HL-60 (cell line): Measurements from ENCODE around the gene ERBB4.

Experiments
- DNase-seq, 2 experiments: peaks; one replicate each; pipeline ENCODE4 v3.0.0-alpha.2; 2010 to 2020; ENCODE audit warnings: low read depth in 1 of 2, low spot score in 1 of 2
- H3K27ac ChIP-seq: fragments of 250-450 bp; sonication (Bioruptor Pico); replicated peaks from 2 replicates; pipeline ENCODE4 v1.5.1; 2020; ENCODE audit warnings: mild to moderate bottlenecking, moderate library complexity
- H3K27me3 ChIP-seq: fragments of 250-450 bp; sonication (Bioruptor Pico); 2 replicates; pipeline ENCODE4 v1.5.1; 2021; ENCODE audit warnings: mild to moderate bottlenecking, moderate library complexity; ENCODE audit not compliant: insufficient read depth, poor library complexity, severe bottlenecking
- H3K4me3 ChIP-seq: replicated peaks from 2 replicates; pipeline ENCODE4 v1.5.1; 2011; ENCODE audit warnings: mild to moderate bottlenecking, control low read depth, low read length; ENCODE audit not compliant: insufficient read depth
- CTCF ChIP-seq: IDR thresholded peaks from one replicate; pipeline ENCODE4 v1.5.1; 2011; ENCODE audit warnings: low read length, control low read depth, inconsistent platforms; ENCODE audit not compliant: insufficient read depth
- GABPA ChIP-seq: IDR thresholded peaks from 2 replicates; pipeline ENCODE4 v1.6.1; 2012; ENCODE audit warnings: low read depth
- POLR2AphosphoS5 ChIP-seq: IDR thresholded peaks from 2 replicates; pipeline ENCODE4 v1.6.1; 2012; ENCODE audit warnings: low read depth
- SPI1 ChIP-seq: IDR thresholded peaks from 2 replicates; pipeline ENCODE4 v1.6.1; 2012; ENCODE audit warnings: low read depth, mild to moderate bottlenecking, borderline replicate concordance
- long read RNA-seq: library from polyadenylated mRNA; unstranded; transcript quantifications from one replicate; pipeline ENCODE4 v2.0.0, GENCODE V29; 2020
- TF ChIP-seq, protein P1 (sequence below): IDR thresholded peaks from 2 replicates; pipeline ENCODE4 v1.6.1; 2012; ENCODE audit warnings: low read depth; ENCODE audit not compliant: insufficient replicate concordance

The ERBB4 gene
- long read RNA-seq, partial matches to known transcripts: 0 of 1 reads
- long read RNA-seq, other reads (novel, unspliced or antisense): 1 of 1 reads

DNA sequence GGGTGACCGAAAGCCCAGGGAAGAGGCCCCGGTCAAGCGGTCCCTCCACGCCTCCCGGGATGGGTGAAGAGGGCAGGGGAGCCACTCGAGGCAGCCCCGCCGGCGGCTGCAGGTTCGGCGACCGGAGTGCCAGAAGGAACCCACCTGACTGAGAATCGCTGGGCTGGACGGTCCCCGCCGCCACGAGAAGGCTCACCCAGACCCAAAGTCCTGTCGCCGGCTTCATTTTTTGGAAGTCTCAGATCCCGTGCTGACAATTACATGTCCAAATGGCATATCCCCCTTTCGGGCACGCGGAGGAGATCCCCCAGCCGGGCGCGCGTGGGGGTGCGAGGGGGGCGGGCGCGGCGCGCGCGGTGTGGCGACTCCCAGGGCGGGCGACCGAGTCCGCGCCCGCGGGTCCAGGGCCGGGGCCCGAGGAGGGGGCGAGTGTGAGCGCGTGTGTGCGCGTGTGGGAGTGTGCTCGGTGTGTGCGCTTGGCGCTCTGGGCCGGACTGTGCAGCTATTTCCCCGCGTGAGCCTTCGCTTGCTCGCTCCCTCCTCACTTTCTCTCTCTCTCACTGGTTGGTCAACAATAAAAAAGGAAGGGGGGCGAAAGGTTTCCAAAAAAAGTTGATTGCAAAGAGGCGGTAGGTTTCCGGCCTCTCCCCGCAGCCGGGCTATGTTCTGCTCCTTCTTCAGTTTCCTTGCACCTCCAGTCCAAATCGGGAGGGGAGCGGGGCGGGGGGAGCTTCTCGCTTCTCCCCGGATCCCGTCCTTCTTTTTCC, at the start of gene ERBB4:
ERBB4 (minus strand) TSS at position 498 of the 767 bp plus-strand sequence; CDS start at position 226, 272 bp downstream.
- Histone ChIP-seq H3K27ac (no peak within 1 kb of the TSS), H3K4me3 (peak within 1 kb of the TSS; percentile 13), H3K27me3 (peaks cover 42% of the 10 kb centered on the region)
- TF ChIP-seq POLR2AphosphoS5: no peak
- TF ChIP-seq SPI1: no peak
- TF ChIP-seq GABPA: no peak
- no peak for DNase-seq

DNA sequence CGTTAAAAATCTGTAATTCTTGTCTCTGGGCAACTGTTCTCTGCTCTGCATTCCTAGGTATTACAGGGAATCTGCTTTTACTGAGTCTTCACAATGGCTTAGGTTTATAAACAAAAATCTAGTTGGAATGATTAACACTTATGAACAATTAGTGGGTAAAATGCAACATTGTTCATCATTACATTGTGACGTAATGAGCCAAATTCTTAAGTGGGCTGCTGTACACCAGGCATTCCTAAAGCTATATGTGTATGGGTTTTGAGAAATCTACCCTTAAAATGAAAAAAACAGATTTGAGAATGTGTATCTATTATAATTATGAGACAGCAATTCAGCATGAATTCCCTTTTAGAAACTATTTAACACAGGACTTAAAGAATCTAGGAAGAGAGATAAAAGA, 41.5 kb upstream of the ERBB4 start:
- Histone ChIP-seq H3K27me3 (no peaks in the 10 kb centered on the region), H3K4me3 (no peak overlapping the region), H3K27ac (no peak overlapping the region)
- DNase-seq: no peak
- TF ChIP-seq GABPA (no peak), CTCF (no peak), POLR2AphosphoS5 (no peak), SPI1 (no peak)
- TF ChIP-seq, protein P1, sequence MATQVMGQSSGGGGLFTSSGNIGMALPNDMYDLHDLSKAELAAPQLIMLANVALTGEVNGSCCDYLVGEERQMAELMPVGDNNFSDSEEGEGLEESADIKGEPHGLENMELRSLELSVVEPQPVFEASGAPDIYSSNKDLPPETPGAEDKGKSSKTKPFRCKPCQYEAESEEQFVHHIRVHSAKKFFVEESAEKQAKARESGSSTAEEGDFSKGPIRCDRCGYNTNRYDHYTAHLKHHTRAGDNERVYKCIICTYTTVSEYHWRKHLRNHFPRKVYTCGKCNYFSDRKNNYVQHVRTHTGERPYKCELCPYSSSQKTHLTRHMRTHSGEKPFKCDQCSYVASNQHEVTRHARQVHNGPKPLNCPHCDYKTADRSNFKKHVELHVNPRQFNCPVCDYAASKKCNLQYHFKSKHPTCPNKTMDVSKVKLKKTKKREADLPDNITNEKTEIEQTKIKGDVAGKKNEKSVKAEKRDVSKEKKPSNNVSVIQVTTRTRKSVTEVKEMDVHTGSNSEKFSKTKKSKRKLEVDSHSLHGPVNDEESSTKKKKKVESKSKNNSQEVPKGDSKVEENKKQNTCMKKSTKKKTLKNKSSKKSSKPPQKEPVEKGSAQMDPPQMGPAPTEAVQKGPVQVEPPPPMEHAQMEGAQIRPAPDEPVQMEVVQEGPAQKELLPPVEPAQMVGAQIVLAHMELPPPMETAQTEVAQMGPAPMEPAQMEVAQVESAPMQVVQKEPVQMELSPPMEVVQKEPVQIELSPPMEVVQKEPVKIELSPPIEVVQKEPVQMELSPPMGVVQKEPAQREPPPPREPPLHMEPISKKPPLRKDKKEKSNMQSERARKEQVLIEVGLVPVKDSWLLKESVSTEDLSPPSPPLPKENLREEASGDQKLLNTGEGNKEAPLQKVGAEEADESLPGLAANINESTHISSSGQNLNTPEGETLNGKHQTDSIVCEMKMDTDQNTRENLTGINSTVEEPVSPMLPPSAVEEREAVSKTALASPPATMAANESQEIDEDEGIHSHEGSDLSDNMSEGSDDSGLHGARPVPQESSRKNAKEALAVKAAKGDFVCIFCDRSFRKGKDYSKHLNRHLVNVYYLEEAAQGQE: no peak

DNA sequence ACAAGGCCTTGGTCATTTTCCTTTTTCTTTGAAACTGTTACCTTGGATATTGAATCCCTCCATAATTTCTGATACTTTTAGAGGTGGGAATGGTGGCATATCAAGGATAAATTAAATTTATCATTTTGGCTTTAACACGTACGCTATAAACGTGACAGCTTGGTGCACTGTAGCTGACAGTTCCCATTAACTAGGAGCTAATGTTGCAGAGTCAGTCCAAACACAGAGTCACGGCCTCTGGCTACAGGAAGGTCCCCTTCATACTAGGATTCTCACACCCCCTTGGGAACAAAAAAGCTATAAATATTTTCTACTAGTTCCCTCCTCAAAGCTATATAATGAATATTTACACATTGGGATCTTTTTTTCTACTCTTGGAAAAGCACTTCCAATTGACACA, 17.7 kb upstream of the ERBB4 start:
- H3K27me3 ChIP-seq: peaks cover 2% of the 10 kb centered on the region
- TF ChIP-seq POLR2AphosphoS5: no peak
- no peak for TF ChIP-seq SPI1
- no peak for TF ChIP-seq GABPA
- TF ChIP-seq, protein P1: no peak
- no peak for TF ChIP-seq CTCF
- no peak overlapping the region for H3K27ac ChIP-seq
- H3K4me3 ChIP-seq: no peak overlapping the region
- DNase-seq: no peak

DNA sequence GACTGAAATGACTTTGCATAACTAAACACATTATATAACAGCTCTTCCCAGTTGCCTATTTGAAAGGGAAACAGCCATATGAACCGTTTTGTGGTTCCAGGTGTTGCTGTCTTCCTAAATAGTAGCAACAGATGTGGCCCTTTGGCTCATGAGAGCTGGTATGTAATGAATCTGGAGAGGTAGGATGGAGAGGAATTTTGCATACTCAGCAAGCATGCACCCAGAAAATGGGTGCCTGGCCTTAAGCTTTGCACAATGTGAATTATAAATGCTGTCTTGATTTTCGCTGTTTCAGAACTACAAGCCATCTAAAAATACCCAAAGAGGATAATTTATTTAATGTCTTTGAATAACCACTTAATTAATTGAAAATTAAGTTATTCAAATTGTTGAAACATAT, 15.6 kb upstream of the ERBB4 start:
- no peak for TF ChIP-seq GABPA
- TF ChIP-seq POLR2AphosphoS5: no peak
- TF ChIP-seq SPI1: no peak
- TF ChIP-seq, protein P1: no peak
- peaks cover 2% of the 10 kb centered on the region for H3K27me3 ChIP-seq
- DNase-seq: no peak
- H3K27ac ChIP-seq: no peak overlapping the region
- no peak overlapping the region for H3K4me3 ChIP-seq
